Smooth muscle cell of the brain vasculature (primary cell): ENCODE results near the gene HSBP1.

ENCODE experiments used
- DNase-seq: peaks from one replicate; pipeline ENCODE4 v3.0.0-alpha.2; 2012; ENCODE audit warnings: low read depth, low spot score

Gene HSBP1

DNA sequence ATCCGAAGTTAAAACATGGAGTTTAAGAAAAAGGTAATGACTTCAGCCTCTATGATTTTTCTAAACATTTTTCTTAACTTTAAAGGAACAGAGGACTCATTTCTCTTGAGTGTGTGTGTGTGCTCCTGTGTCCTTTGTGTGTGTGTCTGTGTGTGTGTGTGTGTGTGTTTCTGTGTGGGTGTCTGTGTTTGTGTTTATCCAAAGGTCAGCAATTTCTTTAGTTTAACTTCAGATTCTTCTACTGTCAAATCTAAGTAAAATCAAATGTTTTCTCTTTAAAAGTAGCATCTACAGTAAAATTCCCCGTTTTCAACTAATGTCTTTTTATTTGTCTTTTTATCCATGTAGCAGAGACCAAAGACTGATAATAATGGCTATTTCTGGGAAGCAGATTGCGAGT is 31.8 kb downstream of the HSBP1 start:
- DNase-seq = no peak

DNA sequence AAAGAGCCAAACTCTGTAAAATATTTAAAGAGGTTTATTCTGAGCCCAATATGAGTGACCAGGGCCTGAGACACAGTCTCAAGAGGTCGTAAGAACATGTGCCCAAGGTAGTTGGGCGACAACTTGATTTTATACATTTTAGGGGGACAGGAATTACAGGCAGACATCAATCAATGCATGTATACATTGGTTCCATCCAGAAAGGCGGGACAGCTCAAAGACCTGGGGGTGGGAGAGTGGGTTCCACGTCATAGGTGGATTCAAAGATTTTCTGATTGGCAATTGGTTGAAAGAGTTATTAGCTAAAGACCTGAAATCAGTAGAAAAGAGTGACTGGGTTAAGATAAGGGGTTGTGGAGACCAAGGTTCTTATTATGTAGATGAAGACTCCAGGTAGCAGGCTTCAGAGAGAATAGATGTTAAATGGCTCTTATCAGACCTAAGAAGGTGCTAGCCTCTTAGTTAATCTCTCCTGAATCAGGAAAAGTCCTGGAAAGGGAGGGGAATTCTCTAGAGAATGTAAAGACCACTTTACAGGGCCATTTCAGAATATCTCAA is 32.4 kb downstream of the HSBP1 start:
- DNase-seq = no peak

DNA sequence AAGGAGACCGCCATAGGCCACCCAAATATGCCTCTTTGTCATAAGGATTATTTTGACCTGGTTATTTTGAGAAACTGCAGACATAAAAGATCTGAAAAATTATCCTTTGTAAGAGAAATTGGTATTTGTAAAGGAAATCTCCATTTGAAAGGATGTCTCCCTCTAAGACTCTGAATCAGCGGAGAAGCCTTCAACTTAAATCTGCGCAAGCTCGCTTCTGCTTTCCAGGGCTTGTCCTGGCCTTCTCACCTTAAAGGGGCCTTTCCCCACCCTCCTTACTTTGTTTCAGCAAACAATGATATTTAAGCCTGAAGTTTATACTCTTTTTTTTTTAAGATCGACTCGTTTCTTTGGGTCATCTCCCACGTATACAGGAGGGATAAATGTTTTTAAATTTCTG is 34.5 kb downstream of the HSBP1 start:
- DNase-seq = no peak

DNA sequence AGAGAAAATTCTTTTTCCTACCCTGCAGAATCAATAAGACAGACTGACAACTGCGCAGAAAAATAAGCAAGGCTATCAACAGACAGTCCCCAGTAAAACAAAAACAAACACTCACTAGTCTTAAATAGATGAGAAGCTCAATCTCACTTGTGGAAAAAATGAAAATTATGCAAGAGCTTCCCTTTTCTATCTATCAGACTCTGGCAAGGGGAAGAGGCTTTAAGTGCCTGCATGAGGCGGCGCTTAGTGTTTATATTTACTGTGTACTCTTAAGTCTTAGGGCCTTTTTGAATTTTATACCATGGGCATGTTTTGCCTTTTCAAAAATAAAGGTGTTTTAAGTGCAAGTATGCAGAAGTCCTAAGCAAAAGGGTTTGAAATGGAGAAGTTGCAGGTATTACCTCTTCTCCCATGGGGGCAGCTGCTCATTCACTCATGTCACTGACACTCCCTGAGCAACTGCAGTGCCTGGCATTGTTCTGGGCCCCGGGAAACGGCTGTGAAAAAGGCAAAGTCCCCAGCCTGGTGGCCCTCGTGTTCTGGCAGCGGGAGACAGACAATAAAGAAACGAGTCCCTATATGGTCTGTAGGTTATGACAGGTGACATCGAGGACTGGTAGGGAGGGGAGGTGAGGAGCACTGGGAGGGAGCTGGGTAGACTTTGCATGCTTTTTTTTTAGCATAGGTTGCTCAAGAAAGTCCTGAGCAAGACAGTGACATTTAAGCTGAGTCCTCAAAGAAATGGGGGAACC is 35.2 kb downstream of the HSBP1 start:
- no peak for DNase-seq

DNA sequence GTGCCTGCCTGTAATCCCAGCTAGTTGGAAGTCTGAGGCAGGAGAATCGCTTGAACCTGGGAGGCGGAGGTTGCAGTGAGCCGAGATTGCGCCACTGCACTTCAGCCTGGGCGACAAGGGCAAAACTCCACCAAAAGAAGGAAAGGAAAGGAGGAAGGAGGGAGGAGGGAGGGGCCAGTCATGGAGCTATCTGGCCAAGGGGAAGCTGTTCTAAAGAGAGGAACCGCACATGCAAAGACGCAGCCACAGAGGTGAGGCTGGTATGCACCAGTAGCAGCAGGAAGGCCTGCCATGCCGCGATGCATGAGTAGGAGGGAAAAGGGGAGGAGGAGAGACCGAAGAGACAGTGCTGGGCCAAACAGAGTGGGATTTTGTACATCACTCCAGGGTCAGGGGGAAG is 35.9 kb downstream of the HSBP1 start:
- DNase-seq = no peak

DNA sequence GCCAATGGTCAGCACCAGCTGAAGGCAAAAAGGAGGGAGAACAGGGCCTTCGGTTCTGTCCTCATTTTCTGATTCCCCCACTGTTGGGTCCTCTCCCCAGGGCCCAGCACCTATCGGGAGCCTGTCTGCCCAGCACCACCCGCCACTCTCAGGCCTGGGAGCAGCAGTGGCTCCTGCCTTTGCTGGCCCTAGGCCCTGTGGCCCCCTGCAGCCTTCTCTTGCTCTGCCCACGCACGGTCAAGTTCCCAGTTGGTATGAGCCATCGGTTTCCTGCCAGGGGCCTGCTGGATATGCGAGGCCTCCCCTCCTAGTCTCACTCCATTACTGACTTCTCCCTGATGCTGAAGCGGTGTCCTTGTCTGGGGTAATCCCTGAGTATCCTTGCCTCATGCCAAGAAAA is 37.5 kb downstream of the HSBP1 start:
- no peak for DNase-seq

DNA sequence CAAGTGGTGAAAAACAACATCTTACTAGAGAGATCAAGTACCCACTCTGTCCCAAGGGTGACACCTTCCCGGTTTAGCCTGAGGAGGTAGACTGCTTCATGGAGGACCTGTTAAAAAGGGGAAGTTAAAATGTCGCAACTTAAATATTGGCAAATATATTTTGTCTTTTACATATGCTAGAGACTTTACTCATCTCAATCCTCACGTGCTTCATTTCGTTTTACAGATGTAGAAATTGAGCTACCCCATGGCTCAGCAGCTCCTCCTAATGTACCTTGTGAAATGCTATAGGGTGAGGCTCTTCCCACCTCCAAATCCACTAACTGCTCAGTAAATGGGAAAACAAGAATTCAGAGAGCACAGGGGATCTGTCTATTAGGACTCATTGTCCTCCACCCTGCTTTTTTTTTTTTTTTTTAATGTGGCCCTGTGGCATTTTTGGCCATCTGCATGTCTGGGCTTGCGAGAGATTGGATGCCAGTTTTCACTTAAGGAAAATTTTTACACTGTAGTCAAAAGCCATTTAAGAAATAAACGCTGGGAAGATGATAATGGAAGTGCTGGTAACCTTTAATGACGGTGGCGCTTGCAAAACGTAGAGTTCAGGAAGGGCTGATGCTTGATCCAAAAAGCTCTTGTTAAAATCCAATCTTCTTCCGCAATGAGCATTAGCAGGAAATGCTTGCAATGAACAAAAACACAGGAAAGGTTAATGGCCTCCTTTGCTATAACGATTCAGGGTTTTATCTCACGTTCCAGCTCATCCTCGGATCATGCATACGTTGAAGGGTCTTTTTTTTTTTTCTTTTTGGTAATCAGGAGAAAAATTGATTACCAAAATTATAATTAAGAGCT is 39.8 kb downstream of the HSBP1 start:
- DNase-seq = no peak

DNA sequence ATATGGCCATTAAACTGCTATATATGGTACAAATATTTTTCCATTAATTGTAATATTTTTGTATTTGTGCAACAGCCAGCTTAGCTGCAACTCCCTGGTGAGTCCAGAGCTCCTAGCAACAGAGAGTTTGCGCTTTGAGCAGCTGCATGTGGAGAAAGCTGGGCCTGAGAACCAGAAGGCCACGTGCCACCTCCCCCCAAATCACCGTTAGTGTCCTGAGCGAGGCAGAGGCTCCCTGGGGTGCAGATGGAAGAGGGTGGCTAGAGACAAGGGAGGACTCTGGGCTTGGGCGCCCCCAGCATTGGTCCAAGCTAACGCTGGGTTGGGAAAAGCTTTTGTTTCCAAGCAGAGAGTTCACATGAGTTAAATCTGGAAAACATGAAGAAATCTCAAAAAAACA is 41.6 kb downstream of the HSBP1 start:
- no peak for DNase-seq

DNA sequence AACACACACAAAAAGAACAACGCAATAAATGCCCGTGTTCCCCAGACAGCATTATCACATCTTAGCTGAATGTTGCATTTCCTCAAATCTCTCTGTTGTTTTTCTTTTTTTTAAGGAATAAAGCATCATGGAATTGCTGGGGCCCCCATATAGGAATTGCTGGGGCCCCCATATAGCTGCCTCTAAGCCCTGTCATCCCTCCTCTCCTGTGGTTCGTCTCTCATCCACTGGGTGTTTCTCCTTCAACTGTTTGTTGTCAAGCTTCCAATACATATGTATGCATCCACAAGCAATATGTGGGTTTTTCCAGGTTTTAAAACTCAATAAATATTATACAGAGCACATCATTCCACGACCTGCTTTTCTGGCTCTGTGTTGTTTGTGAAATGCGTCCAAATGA is 43.2 kb downstream of the HSBP1 start:
- no peak for DNase-seq

DNA sequence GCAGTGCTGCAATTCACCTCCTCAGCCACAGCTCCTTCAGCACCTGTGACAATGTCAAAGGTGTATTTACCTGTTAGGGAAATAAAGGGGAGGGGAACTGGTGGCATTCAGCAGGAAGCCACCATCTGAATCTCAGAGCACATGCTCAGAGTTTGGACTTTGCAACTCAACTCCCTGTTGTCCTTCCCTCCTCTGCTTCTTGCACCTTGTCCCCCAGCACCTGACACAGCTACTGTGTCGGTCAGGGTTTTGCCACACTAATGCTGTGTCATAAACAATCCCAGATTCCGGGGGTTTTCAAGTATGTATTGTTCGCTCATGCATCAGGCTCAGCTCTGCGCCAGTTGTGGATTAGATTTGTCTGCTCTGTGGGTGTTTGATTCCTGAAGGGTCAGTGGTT is 43.7 kb downstream of the HSBP1 start:
- DNase-seq = no peak

DNA sequence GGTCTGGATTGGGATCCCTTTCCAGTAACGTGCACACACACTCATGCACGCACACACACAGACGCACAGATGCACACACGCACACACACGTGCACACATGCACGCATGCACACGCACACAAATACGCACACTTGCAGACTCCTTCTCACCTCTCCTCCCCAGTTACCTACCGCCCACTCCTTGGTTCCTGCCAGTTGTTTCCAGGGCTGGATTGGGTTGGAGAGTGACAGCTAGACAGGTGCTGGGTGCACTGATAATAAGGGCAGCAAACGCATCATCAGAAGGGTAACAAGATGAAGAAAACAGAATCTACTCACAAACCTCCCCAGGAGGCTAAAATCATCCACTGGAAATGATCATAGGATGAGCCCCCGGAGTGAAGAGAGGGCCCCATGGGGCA is 45.0 kb downstream of the HSBP1 start:
- no peak for DNase-seq

DNA sequence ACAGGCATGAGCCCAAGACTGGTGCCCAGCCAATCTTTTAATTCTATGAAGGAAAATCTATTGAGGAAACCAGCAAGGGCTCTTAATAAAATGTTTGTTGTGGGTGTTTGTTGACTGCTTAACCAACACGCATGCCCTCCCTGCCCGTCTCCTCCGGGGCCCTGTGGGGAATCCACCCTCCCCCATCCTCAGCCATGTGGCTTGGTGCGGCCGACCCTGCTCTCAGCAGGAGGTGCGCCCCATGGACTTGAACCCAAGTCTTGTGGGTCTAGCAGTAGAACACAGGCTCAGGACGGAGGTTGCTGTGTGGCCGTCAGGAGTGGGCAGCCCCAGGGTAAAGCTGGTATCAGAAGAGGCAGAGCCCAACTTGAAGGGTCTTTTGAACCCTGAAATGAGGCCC is 46.1 kb downstream of the HSBP1 start:
- no peak for DNase-seq

DNA sequence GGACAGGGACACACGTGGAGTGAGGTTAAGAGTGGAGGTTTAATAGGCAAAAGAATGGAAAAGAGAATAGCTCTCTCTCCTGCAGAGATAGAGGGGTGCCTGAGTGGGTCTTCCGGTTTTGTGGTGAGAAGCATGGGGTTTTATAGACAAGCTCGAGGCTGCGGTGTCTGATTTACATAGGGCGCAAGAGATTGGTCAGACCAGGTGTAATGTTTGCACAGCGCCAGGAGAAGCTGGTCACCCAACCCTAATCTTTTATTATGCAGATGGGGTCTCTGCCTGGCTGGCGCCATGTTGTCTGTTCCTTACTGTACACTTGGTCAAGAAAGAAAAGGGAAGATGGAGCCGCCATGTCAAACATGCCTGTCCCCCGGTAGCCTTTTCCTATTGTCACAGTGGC is 46.6 kb downstream of the HSBP1 start:
- DNase-seq = no peak

DNA sequence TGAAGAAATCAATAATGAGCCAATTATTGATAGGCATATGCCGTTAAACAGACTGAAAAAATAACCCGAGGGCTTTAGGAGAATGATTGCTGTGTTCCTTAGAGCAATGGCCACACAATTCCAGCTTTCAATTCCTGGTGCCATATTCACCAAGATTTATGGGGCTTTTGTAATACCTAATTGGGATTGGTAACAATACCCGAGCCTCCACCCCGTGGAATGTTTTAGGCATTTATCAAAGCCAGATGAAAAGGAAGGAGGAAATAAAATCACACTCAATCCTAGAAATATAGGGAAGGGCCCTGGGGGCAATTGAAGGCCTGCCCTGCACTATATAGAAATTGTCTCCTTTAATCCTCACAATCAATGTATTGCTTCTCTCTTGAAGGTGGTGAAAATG is 49.0 kb downstream of the HSBP1 start:
- DNase-seq = no peak

DNA sequence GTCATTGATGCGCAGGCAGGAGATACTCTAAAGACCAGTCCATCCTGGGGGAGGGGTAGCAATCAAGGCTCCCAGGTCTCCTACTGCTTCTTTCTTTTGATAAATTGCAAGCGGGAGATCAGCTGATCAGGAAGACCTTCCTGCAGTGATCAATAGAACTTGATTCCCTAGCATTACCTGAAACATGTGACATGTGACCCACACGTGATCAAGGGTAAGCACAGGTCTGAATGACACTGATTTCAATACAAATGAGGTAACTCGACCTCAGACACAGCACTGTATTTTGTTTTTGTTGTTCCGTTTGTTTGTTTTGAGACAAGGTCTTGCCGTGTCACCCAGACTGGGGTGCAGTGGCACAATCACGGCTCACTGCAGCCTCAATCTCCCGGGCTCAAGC is 51.5 kb downstream of the HSBP1 start:
- DNase-seq = no peak

DNA sequence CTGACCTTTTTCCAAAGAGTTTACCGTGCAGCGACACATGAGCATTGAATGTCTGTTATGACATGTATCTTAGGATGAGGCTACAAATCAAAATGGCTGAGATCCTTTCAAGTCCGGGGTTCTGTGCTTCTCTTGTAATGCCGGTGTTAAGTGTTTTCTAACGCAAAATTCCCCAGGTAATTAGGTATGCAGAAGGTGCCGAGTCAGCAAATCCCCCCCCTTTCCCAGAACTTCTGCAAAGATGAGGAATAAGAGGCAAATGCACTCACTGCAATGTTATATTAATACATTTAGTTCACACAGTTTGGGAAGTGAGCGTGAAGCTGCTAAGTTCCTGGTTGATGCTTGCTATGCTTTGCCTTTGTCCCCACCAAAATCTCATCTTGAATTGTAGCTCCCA is 54.9 kb downstream of the HSBP1 start:
- no peak for DNase-seq

DNA sequence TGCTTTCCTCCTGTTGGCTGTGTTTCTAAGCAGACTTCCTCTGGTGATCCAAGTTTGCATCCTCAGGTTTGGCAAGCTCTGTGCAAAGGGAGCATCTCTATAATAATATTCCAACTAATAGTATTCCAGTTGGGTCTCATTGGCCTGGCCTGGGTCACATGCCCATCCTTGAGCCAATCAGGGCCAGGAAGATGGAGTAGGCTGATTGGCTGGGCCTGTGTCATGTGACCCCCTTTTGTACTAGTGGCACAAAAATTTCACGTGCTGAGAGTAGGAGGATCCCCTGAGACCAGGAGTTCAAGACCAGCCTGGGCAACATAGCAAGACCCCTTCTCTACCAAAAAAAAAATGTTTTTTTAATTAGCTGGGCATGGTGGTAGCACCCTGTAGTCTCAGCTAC is 55.9 kb downstream of the HSBP1 start:
- DNase-seq = no peak
